C4-2B (cell line): ENCODE measurements around the gene SLC9B2.

Experiments
- CTCF ChIP-seq: fragments of 450-650 bp; conservative IDR thresholded peaks from 2 replicates; pipeline ENCODE4 v1.5.1; 2017; ENCODE audit warnings: mild to moderate bottlenecking
- ZFX ChIP-seq: fragments of 450-650 bp; IDR thresholded peaks from 2 replicates; pipeline ENCODE4 v1.6.1; 2017

DNA sequence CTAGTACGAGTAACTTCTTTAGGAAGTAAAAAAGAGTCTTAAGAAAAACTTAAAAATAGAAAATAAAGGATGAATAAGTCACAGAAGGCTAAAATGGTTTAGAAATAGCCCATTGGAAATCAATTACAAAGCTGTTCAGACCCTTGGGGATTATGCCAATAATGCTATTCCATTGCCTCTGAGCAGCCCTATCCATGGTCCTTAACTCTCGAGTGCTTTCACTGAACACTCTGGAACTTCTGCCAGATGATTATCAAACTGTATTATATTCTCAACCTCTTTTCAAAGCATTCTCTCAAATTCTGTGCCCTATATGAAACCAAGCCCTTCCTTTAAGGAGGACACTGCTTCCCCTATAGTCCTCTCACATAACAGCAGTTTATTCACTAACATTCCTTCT is 74.0 kb downstream of the SLC9B2 start:
- TF ChIP-seq CTCF (no peak), ZFX (no peak)
